K562 (cell line): ENCODE measurements around the gene SPATA17. TPM values are rescaled to one million over a fixed set of nuclear protein-coding genes. Genes with fewer than 3 reads are reported as not detected.

Experiments used
- ATAC-seq: fragments of 200-7000 bp; cut with Tn5 transposase; 3 replicates; pipeline ENCODE4 v1.9.1; 2020; ENCODE audit warnings: moderate library complexity
- BruUV-seq: library from RNA; stranded (reverse); fragments of 400-500 nt; replicated peaks from 2 replicates; lab custom pipeline; 2021; lab: Mats Ljungman, UMichigan
- CTCF ChIA-PET: fragments of 300-600 bp; formaldehyde crosslinking; extraction: SDS; loops from one replicate; lab custom pipeline; 2021; ENCODE audit warnings: low intra/inter-chr PET ratio; lab: Yijun Ruan, JAX
- POLR2A ChIA-PET: fragments of 300-600, 350-650 bp; sonication (Branson Sonifier 250); formaldehyde crosslinking; extraction: SDS; loops from one replicate; lab custom pipeline; 2021; ENCODE audit warnings: antibody characterized with exemption, inconsistent platforms; lab: Yijun Ruan, JAX
- DNase-seq, 4 experiments: peaks; one replicate each; pipeline versions ENCODE4 v3.0.0 to v3.0.0-alpha.2; 2011 to 2018; ENCODE audit warnings: low spot score in 3 of 4, mixed read lengths in 3 of 4; ENCODE audit errors: extremely low read depth in 1 of 4
- FAIRE-seq: peaks from 2 replicates; lab custom pipeline; 2011; peaks lifted over from hg19 to GRCh38; lab: Jason Lieb, UNC
- H2AFZ ChIP-seq: 2 replicates; pipeline ENCODE4 v1.6.0; 2011; ENCODE audit warnings: low read depth, low read length, control low read depth, inconsistent platforms
- H3K27ac ChIP-seq: fragments of 200-600 bp; 3 replicates; pipeline ENCODE4 v1.8.0; 2011; ENCODE audit warnings: low read depth, mild to moderate bottlenecking, control low read depth, inconsistent platforms, low read length, moderate library complexity, mixed read lengths; ENCODE audit errors: extremely low read depth
- H3K27me3 ChIP-seq, 2 experiments: fragments of 300-600 bp in 1 of 2; 2 replicates in 1 of 2; 3 replicates in 1 of 2; pipeline versions ENCODE4 v1.6.0 to v1.8.0; 2011; ENCODE audit warnings: inconsistent platforms in 2 of 2, low read length in 2 of 2, mild to moderate bottlenecking in 1 of 2, mixed read lengths in 1 of 2, moderate library complexity in 1 of 2; ENCODE audit not compliant: control insufficient read depth in 2 of 2, insufficient read depth in 2 of 2
- H3K36me3 ChIP-seq: fragments of 300-600 bp; 3 replicates; pipeline ENCODE4 v1.8.0; 2011; ENCODE audit warnings: mild to moderate bottlenecking, low read length, inconsistent platforms; ENCODE audit not compliant: control insufficient read depth, insufficient read depth
- H3K4me1 ChIP-seq, 2 experiments: fragments of 200-600 bp in 1 of 2; replicated peaks in 1 of 2; 2 replicates in 1 of 2; 3 replicates in 1 of 2; pipeline versions ENCODE4 v1.5.1 to v1.8.0; 2011; ENCODE audit warnings: inconsistent platforms in 2 of 2, low read length in 2 of 2, mild to moderate bottlenecking in 1 of 2, mixed read lengths in 1 of 2, moderate library complexity in 1 of 2; ENCODE audit not compliant: control insufficient read depth in 2 of 2, insufficient read depth in 2 of 2
- H3K4me2 ChIP-seq: 2 replicates; pipeline ENCODE4 v1.6.1; 2011; ENCODE audit warnings: low read length, control low read depth, inconsistent platforms, mixed read lengths; ENCODE audit not compliant: insufficient read depth
- H3K4me3 ChIP-seq: fragments of 200-600 bp; sonication (generic), shearing (Covaris generic); 2 replicates; pipeline ENCODE4 v1.5.1; 2016; ENCODE audit warnings: control low read depth, inconsistent platforms
- H3K79me2 ChIP-seq: fragments of 200-600 bp; 3 replicates; pipeline ENCODE4 v1.8.0; 2011; ENCODE audit warnings: low read length, inconsistent platforms; ENCODE audit not compliant: control insufficient read depth, insufficient read depth
- H3K9ac ChIP-seq, 2 experiments: 2 replicates each; pipeline versions ENCODE4 v1.6.0 to v1.6.1; 2011; ENCODE audit warnings: low read depth in 2 of 2, low read length in 2 of 2, control low read depth in 1 of 2, inconsistent platforms in 1 of 2, mild to moderate bottlenecking in 1 of 2, mixed read lengths in 1 of 2; ENCODE audit not compliant: insufficient read depth in 1 of 2
- H3K9me1 ChIP-seq: one replicate; pipeline ENCODE4 v1.6.0; 2011; ENCODE audit warnings: inconsistent platforms, mild to moderate bottlenecking, low read length, moderate library complexity; ENCODE audit not compliant: control insufficient read depth, insufficient read depth
- H3K9me3 ChIP-seq: replicated peaks from 2 replicates; pipeline ENCODE4 v1.5.1; 2011; ENCODE audit warnings: low read depth, low read length, inconsistent platforms; ENCODE audit not compliant: control insufficient read depth, insufficient read depth
- H4K20me1 ChIP-seq: replicated peaks from 2 replicates; pipeline ENCODE4 v1.6.1; 2011; ENCODE audit warnings: low read length, inconsistent platforms, mixed read lengths; ENCODE audit not compliant: control insufficient read depth, insufficient read depth
- DMBX1 ChIP-seq: fragments of 250-450 bp; sonication (Bioruptor Pico); IDR thresholded peaks from 2 replicates; pipeline ENCODE4 v1.8.0; 2022; ENCODE audit warnings: inconsistent platforms, mild to moderate bottlenecking, moderate library complexity, borderline replicate concordance
- GTF2F1 ChIP-seq: IDR thresholded peaks from 2 replicates; pipeline ENCODE4 v1.6.1; 2011; ENCODE audit warnings: low read depth, low read length, improper control_type of control experiment
- KDM2B ChIP-seq: fragments of 250-450 bp; sonication (Bioruptor Pico); IDR thresholded peaks from 2 replicates; pipeline ENCODE4 v1.8.0; 2021; ENCODE audit warnings: mild to moderate bottlenecking, moderate library complexity
- KHSRP ChIP-seq: fragments of 450-650 bp; IDR thresholded peaks from 2 replicates; pipeline ENCODE4 v1.6.1; 2017
- RBM25 ChIP-seq: fragments of 200-400 bp; formaldehyde crosslinking; IDR thresholded peaks from 2 replicates; pipeline ENCODE4 v1.6.1; 2018; ENCODE audit warnings: low read length, low read depth, moderate library complexity; ENCODE audit not compliant: severe bottlenecking
- SOX6 ChIP-seq: fragments of 450-650 bp; IDR thresholded peaks from 2 replicates; pipeline ENCODE4 v1.6.1; 2014; ENCODE audit warnings: mild to moderate bottlenecking
- TCF7 ChIP-seq: sonication (generic); IDR thresholded peaks from 2 replicates; pipeline ENCODE4 v1.6.1; 2016; ENCODE audit warnings: antibody characterized with exemption, borderline replicate concordance
- ZNF133 ChIP-seq: fragments of 250-450 bp; sonication (Bioruptor Pico); IDR thresholded peaks from 2 replicates; pipeline ENCODE4 v1.4.0; 2020; ENCODE audit warnings: mild to moderate bottlenecking
- ZNF23 ChIP-seq: fragments of 250-450 bp; sonication (Bioruptor Pico); IDR thresholded peaks from 2 replicates; pipeline ENCODE4 v1.4.0; 2020; ENCODE audit warnings: mild to moderate bottlenecking
- ZNF384 ChIP-seq: IDR thresholded peaks from 2 replicates; pipeline ENCODE4 v1.6.1; 2012; ENCODE audit warnings: low read depth, low read length, improper control_type of control experiment
- ZNF431 ChIP-seq: sonication (generic); formaldehyde crosslinking; IDR thresholded peaks from 2 replicates; pipeline ENCODE4 v1.8.0; 2022; ENCODE audit warnings: mild to moderate bottlenecking, missing genetic modification reagents
- ZNF584 ChIP-seq: fragments of 200-800 bp; sonication (Bioruptor generic); IDR thresholded peaks from 2 replicates; pipeline ENCODE4 v1.6.1; 2016; ENCODE audit warnings: low read depth, mild to moderate bottlenecking, missing genetic modification characterization, missing compliant biosample characterization
- ZNF79 ChIP-seq: fragments of 250-450 bp; sonication (Bioruptor Pico); IDR thresholded peaks from 2 replicates; pipeline ENCODE4 v1.4.0; 2020; ENCODE audit warnings: low read depth, mild to moderate bottlenecking, moderate library complexity
- in situ Hi-C: fragments of 300-500 bp; cut with MboI; formaldehyde crosslinking; loops from 4 replicates; pipeline ENCODE4 v1.15.0; 2018; ENCODE audit warnings: inconsistent platforms, mixed read lengths
- intact Hi-C: fragments of 100-400 bp; cut with micrococcal nuclease; formaldehyde crosslinking; loops from 2 replicates; pipeline ENCODE4 v1.14.2; 2022
- polyA plus RNA-seq, 8 experiments: library from polyadenylated mRNA; depleted of rRNA in 4 of 8; stranded (reverse) in 5 of 8; unstranded in 3 of 8; fragments of >200 nt; fragmentation: Nextera tagmentation in 2 of 8; fragmentation: Illumina TruSeq in 1 of 8; extraction: Ambion mirVana in 2 of 8; extraction: Trizol in 1 of 8; gene quantifications; 2 replicates each; pipeline versions ENCODE4 v1.2.1 to v1.2.3, GENCODE V29; 2011 to 2014; ENCODE audit warnings: inconsistent platforms in 1 of 8, missing spikeins in 1 of 8
- total RNA-seq, 7 experiments: library from RNA; depleted of rRNA in 6 of 7; stranded (reverse); fragments of >200 nt in 6 of 7; fragmentation: Illumina TruSeq in 2 of 7; extraction: Trizol in 2 of 7; gene quantifications; 2 replicates each; pipeline versions ENCODE4 v1.2.1 to v1.2.3, GENCODE V29; 2011 to 2021; ENCODE audit warnings: low replicate concordance in 1 of 7
- TF ChIP-seq, protein P1 (sequence below): fragments of 450-650 bp; IDR thresholded peaks from 2 replicates; pipeline ENCODE4 v1.6.1; 2016; ENCODE audit warnings: low read depth

The SPATA17 gene
- total and polyA plus RNA-seq, 9 of the 15 experiments (the other 6 are each of a cell fraction or from before 2014, with no cell fraction given), result 0.04 to 0.11 TPM; not detected in 7

DNA sequence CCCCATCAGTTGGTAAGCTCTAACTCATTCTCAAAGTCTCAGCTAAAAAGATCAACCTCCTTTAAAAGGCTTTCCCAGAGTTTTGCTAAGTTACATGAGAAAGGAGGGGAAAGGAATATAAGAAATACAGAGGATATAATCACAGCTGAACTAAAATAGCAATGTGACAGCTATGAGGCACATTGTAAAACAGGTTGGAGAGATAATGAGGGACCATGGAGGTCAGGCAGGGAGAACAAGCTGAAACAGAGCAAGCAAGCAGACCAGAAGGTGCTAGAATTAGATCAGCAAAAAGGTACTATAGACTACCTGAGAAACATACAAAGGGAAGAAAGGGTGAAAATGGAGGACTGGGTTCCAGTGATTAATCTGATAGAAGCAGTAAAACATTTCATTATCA is 28.8 kb upstream of the SPATA17 start:
- POLR2A ChIA-PET, result no interaction called here
- CTCF ChIA-PET, result no interaction called here
- FAIRE-seq (no peak), ATAC-seq (no peak), DNase-seq (no peak)
- intact Hi-C loops, result no loop called here
- H3K4me1 ChIP-seq, result no peaks in the 10 kb centered on the region
- no peak overlapping the region for H3K4me2 ChIP-seq
- H3K27me3 ChIP-seq, result no peaks in the 10 kb centered on the region
- no peaks in the 10 kb centered on the region for H3K36me3 ChIP-seq
- no peak overlapping the region for H3K4me3 ChIP-seq
- TF ChIP-seq KHSRP (no peak), ZNF23 (CRISPR knock-in tag) (no peak), DMBX1 (CRISPR knock-in tag) (no peak), ZNF79 (no peak), RBM25 (no peak), GTF2F1 (no peak), ZNF584 (CRISPR knock-in tag) (no peak), ZNF431 (no peak), SOX6 (no peak), KDM2B (CRISPR knock-in tag) (no peak), ZNF384 (no peak), ZNF133 (CRISPR knock-in tag) (no peak), TCF7 (no peak)
- TF ChIP-seq, protein P1, sequence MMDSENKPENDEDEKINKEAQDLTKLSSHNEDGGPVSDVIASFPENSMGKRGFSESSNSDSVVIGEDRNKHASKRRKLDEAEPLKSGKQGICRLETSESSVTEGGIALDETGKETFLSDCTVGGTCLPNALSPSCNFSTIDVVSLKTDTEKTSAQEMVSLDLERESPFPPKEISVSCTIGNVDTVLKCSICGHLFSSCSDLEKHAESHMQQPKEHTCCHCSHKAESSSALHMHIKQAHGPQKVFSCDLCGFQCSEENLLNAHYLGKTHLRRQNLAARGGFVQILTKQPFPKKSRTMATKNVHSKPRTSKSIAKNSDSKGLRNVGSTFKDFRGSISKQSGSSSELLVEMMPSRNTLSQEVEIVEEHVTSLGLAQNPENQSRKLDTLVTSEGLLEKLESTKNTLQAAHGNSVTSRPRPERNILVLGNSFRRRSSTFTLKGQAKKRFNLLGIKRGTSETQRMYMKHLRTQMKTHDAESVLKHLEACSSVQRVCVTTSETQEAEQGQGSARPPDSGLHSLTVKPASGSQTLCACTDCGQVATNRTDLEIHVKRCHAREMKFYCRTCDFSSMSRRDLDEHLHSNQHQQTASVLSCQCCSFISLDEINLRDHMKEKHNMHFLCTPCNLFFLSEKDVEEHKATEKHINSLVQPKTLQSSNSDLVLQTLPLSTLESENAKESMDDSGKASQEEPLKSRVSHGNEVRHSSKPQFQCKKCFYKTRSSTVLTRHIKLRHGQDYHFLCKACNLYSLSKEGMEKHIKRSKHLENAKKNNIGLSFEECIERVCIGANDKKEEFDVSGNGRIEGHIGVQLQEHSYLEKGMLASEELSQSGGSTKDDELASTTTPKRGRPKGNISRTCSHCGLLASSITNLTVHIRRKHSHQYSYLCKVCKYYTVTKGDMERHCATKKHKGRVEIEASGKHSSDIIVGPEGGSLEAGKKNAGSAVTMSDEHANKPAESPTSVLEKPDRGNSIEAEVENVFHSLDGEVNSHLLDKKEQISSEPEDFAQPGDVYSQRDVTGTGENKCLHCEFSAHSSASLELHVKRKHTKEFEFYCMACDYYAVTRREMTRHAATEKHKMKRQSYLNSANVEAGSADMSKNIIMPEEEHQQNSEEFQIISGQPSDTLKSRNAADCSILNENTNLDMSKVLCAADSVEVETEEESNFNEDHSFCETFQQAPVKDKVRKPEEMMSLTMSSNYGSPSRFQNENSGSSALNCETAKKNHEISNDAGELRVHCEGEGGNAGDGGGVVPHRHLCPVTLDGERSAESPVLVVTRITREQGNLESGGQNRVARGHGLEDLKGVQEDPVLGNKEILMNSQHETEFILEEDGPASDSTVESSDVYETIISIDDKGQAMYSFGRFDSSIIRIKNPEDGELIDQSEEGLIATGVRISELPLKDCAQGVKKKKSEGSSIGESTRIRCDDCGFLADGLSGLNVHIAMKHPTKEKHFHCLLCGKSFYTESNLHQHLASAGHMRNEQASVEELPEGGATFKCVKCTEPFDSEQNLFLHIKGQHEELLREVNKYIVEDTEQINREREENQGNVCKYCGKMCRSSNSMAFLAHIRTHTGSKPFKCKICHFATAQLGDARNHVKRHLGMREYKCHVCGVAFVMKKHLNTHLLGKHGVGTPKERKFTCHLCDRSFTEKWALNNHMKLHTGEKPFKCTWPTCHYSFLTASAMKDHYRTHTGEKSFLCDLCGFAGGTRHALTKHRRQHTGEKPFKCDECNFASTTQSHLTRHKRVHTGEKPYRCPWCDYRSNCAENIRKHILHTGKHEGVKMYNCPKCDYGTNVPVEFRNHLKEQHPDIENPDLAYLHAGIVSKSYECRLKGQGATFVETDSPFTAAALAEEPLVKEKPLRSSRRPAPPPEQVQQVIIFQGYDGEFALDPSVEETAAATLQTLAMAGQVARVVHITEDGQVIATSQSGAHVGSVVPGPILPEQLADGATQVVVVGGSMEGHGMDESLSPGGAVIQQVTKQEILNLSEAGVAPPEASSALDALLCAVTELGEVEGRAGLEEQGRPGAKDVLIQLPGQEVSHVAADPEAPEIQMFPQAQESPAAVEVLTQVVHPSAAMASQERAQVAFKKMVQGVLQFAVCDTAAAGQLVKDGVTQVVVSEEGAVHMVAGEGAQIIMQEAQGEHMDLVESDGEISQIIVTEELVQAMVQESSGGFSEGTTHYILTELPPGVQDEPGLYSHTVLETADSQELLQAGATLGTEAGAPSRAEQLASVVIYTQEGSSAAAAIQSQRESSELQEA, result no peak
- in situ Hi-C loops, result no loop called here
- H3K9me1 ChIP-seq, result no peaks in the 10 kb centered on the region
- H2AFZ ChIP-seq, result no peak overlapping the region
- no peak overlapping the region for H3K9ac ChIP-seq
- no peak overlapping the region for H3K27ac ChIP-seq
- no peaks in the 10 kb centered on the region for H4K20me1 ChIP-seq
- no TSS peak for BruUV-seq
- H3K79me2 ChIP-seq, result no peaks in the 10 kb centered on the region
- H3K9me3 ChIP-seq, result no peaks in the 10 kb centered on the region
